HG02840 (cell line): ENCODE measurements around the gene SURF4.
"Not testable (repeated sequence)": the region's sequence is repeated elsewhere in the genome, so short reads cannot be mapped to it uniquely, and the experiment has no call there.

ENCODE experiments used
- ATAC-seq: cut with Tn5 transposase; IDR thresholded peaks from one replicate; pipeline ENCODE4 v1.9.1; 2021; ENCODE audit warnings: mild to moderate bottlenecking, moderate library complexity, moderate number of reproducible peaks; ENCODE audit not compliant: unreplicated experiment, low FRiP score

The SURF4 gene

GRCh38 chr9:133400292-133400691 is 24.4 kb upstream of the SURF4 start:
- ATAC-seq, result no peak

DNA sequence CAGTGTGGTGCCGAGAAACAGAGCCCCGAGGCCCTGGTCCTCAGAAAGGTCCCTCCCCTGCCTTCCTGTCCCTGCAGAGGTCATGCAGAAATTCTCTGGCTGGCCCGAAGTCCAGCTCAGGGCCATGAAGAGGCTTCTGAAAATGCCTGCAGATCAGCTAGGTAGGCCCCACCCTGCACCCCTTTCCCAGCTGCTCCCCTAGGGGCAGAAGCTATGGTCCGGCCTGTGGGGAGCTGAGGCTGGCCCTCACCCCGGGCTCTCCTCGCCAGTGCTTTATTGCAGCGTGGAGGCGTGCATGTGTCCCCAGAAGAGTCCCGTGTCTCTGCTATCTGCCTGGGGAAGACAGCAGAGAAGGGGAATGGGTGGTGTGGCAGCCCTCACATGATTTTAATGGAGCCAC is 22.0 kb upstream of the SURF4 start:
- ATAC-seq, result no peak

GRCh38 chr9:133397370-133397769 is 21.5 kb upstream of the SURF4 start:
- no peak for ATAC-seq

- ATAC-seq, result no peak
These were observed 21.1 kb upstream of the SURF4 start for GRCh38 chr9:133396952-133397351.

- ATAC-seq, result no peak
These were observed 18.9 kb upstream of the SURF4 start for GRCh38 chr9:133394687-133395271.

GRCh38 chr9:133393399-133393798 is 17.5 kb upstream of the SURF4 start:
- no peak for ATAC-seq

DNA sequence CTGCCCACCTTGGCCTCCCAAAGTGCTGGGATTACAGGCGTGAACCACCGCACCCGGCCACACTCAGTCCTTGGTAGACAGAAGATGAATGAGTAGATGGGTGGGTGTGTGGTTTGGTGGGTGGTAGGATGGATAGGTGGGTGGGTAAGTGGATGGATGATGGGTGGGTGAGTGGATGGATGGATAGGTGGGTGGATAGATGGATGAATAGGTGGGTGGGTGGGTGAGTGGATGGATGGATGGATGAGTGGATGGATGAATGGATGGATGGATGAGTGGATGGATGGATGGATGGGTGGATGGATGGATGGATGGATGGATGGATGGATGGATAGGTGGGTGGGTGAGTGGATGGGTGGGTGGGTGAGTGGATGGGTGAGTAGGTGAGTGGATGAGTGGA is 16.4 kb upstream of the SURF4 start:
- ATAC-seq, result not testable (repeated sequence)

GRCh38 chr9:133391449-133391848 is 15.6 kb upstream of the SURF4 start:
- ATAC-seq, result not testable (repeated sequence)

GRCh38 chr9:133390713-133391112 is 14.9 kb upstream of the SURF4 start:
- no peak for ATAC-seq

- no peak for ATAC-seq
These were observed 13.7 kb upstream of the SURF4 start for GRCh38 chr9:133389562-133389961.

- no peak for ATAC-seq
These were observed 13.2 kb upstream of the SURF4 start for GRCh38 chr9:133389025-133389557.

DNA sequence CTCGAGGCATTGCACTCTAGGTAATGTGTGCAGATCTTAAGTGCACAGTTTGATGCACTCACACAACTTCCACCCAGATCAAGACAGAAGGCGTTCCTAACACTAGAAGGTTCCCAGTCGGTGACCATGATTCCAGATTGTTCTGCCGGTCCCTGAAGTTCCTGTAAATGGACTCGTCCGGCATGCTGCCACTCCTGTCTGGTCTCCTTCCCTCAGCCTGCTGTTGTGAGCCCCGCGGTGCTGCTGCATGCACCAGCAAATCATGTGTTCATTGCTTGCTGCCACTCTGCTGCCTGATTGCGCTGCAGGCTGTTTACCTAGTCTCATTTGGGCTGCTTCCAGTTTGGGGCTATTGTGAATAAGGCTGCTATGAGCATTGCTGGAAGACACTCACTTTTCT is 11.8 kb upstream of the SURF4 start:
- ATAC-seq, result no peak

DNA sequence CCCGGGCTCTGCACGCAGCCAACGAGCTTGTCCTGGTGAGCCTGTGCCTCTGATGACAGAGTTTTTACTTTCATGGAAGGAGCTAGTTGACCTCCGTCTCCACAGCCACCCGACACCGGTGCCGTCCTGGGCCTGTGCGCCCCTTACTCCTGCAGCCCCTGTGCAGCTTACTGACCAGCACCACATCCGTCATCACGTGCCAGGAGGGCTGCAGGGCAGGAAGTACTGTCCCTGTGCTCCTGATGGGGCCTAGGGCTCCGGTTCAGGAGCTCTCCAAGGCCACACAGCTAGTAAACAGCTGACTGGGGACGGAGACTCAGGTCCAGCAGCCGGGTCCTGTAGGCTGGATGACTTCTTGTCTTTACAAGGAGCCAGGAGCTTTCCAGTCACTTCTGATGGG is 10.5 kb upstream of the SURF4 start:
- no peak for ATAC-seq

- no peak for ATAC-seq
These were observed 9.6 kb upstream of the SURF4 start for GRCh38 chr9:133385452-133385851.

DNA sequence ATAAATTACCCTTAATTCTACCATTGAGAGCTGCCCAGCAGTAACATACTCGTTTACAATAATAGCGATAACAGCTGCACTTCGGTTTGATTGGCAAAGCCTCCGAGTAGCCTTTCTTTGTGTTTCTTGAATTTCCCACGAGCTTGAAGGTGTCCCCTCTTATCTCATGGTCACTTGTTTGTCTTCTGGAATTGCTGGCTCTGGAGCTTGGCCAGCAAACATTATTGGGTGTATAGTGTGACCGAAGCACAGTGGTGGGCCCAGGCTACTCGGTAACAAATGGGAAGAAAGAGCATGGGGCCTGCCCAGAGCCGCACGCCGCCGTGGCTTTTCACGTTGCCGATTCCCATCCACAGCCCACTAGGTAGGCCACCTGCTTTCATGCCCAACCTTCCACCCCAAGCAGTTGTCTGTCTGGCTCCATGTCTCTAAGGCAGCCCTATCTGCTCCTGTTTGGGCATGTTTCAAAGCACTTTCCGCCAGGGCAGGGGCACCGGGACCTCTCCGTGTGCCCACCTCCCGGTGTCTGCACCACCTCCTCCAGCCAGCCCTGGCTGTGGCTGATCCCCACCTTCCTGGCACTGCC is 9.0 kb upstream of the SURF4 start:
- ATAC-seq, result no peak

GRCh38 chr9:133383438-133383837 is 7.6 kb upstream of the SURF4 start:
- no peak for ATAC-seq

- ATAC-seq, result no peak
These were observed 6.8 kb upstream of the SURF4 start for GRCh38 chr9:133382507-133383141.

- ATAC-seq, result no peak
These were observed 4.9 kb upstream of the SURF4 start for GRCh38 chr9:133380734-133381133.

GRCh38 chr9:133379153-133380086 is 3.6 kb upstream of the SURF4 start:
- no peak for ATAC-seq

- no peak for ATAC-seq
These were observed 2.6 kb upstream of the SURF4 start for GRCh38 chr9:133378408-133378962.
